GM04503 (cell line): ENCODE measurements around the gene FAM163B.
"Not testable (repeated sequence)": the region's sequence is repeated elsewhere in the genome, so short reads cannot be mapped to it uniquely, and the experiment has no call there.

Experiments used
- DNase-seq: peaks from one replicate; pipeline ENCODE4 v3.0.0-alpha.2; 2012; ENCODE audit warnings: low read depth

The FAM163B gene

GRCh38 chr9:133566817-133567216 is 42.4 kb downstream of the FAM163B start:
- no peak for DNase-seq

- DNase-seq = no peak
These were observed 42.8 kb downstream of the FAM163B start for GRCh38 chr9:133566382-133566781.

GRCh38 chr9:133564451-133565116 is 44.6 kb downstream of the FAM163B start:
- no peak for DNase-seq

GRCh38 chr9:133563814-133564213 is 45.4 kb downstream of the FAM163B start:
- not testable (repeated sequence) for DNase-seq

- no peak for DNase-seq
These were observed 45.8 kb downstream of the FAM163B start for GRCh38 chr9:133563291-133563796.

GRCh38 chr9:133562611-133563290 is 46.4 kb downstream of the FAM163B start:
- no peak for DNase-seq

GRCh38 chr9:133561976-133562554 is 47.1 kb downstream of the FAM163B start:
- no peak for DNase-seq

- DNase-seq = no peak
These were observed 48.2 kb downstream of the FAM163B start for GRCh38 chr9:133560944-133561343.

- no peak for DNase-seq
These were observed 48.9 kb downstream of the FAM163B start for GRCh38 chr9:133560311-133560710.

- DNase-seq = peak; percentile 37
These were observed 50.7 kb downstream of the FAM163B start for GRCh38 chr9:133558191-133559126.

- no peak for DNase-seq
These were observed 51.6 kb downstream of the FAM163B start for GRCh38 chr9:133557581-133557980.

- no peak for DNase-seq
These were observed 52.8 kb downstream of the FAM163B start for GRCh38 chr9:133556354-133556753.

- DNase-seq = no peak
These were observed 54.5 kb downstream of the FAM163B start for GRCh38 chr9:133554729-133555128.

- DNase-seq = no peak
These were observed 55.0 kb downstream of the FAM163B start for GRCh38 chr9:133553973-133554713.

GRCh38 chr9:133553123-133553522 is 56.1 kb downstream of the FAM163B start:
- no peak for DNase-seq

- no peak for DNase-seq
These were observed 57.0 kb downstream of the FAM163B start for GRCh38 chr9:133552236-133552635.

- no peak for DNase-seq
These were observed 57.7 kb downstream of the FAM163B start for GRCh38 chr9:133551446-133551845.

GRCh38 chr9:133547116-133547515 is 62.1 kb downstream of the FAM163B start:
- DNase-seq = no peak

- DNase-seq = no peak
These were observed 62.9 kb downstream of the FAM163B start for GRCh38 chr9:133546287-133546680.

- DNase-seq = no peak
These were observed 63.5 kb downstream of the FAM163B start for GRCh38 chr9:133545494-133546286.
